ENCODE data around the gene IFT80. TPM values are rescaled to one million over a fixed set of nuclear protein-coding genes. Genes with fewer than 3 reads are reported as not detected.

IFT80 gene
- total RNA-seq, 3 donors from 2014 or later = 13.2 to 18.3 (median 16.2) TPM

DNA sequence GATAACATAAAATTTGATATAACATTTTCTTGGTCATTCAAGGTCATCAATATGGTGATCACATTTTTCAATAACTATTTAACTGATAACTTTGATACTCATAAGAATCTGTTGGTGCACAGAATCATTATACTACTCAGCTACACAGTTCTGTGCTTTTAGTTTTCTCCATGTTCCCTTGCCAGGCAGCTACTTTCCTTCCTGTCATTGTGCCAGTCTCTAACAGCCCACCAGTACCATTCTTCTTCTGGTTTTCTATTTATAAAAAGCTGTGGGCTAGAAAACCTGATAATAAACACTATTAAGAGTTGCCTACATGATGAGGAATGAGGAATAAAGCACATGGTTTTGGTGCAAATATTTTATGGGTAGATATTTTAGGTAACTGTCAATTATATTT is 96.2 kb downstream of the IFT80 start:
- no peak overlapping the region for H3K4me3 ChIP-seq
- ATAC-seq = no peak
- intact Hi-C loops (cut with DNase I, micrococcal nuclease) = no loop called here

DNA sequence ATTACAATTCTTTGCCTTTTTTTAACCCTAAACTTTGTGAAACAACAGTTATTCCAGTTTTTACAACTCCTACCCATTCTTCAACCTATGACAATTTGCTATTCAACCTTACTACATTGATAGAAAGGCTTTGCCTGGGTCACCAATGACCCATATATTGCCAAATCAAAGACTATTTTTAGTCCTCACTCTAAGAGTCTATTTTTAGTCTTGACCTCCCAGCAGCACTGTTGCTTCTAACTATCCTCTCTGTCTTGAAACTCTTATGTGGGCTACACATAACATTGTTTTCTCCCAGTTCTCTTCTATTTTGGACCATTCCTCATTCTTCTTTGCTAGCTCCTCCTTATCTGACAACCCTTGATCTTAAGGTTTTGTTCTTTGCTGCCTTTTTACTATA is 102.4 kb downstream of the IFT80 start:
- no peak overlapping the region for H3K4me3 ChIP-seq
- no peaks in the 10 kb centered on the region for H3K4me1 ChIP-seq (ENCODE audit: low read depth)
- H3K36me3 ChIP-seq (ENCODE audit: low read depth) = no peaks in the 10 kb centered on the region
- ATAC-seq (no peak), DNase-seq (no peak)
- TF ChIP-seq, protein P1, sequence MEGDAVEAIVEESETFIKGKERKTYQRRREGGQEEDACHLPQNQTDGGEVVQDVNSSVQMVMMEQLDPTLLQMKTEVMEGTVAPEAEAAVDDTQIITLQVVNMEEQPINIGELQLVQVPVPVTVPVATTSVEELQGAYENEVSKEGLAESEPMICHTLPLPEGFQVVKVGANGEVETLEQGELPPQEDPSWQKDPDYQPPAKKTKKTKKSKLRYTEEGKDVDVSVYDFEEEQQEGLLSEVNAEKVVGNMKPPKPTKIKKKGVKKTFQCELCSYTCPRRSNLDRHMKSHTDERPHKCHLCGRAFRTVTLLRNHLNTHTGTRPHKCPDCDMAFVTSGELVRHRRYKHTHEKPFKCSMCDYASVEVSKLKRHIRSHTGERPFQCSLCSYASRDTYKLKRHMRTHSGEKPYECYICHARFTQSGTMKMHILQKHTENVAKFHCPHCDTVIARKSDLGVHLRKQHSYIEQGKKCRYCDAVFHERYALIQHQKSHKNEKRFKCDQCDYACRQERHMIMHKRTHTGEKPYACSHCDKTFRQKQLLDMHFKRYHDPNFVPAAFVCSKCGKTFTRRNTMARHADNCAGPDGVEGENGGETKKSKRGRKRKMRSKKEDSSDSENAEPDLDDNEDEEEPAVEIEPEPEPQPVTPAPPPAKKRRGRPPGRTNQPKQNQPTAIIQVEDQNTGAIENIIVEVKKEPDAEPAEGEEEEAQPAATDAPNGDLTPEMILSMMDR (IDR thresholded peaks at IDR 0.05) = no peak
- H3K9me3 ChIP-seq = no peaks in the 10 kb centered on the region
- intact Hi-C loops (cut with DNase I, micrococcal nuclease) = no loop called here

More for the DNA sequence above, 96.2 kb downstream of the IFT80 start:
- no peaks in the 10 kb centered on the region for H3K36me3 ChIP-seq (ENCODE audit: low read depth)
- H3K4me1 ChIP-seq (ENCODE audit: low read depth) = no peaks in the 10 kb centered on the region
- H3K9me3 ChIP-seq = no peaks in the 10 kb centered on the region
- no peak for DNase-seq
- TF ChIP-seq, protein P1 (IDR thresholded peaks at IDR 0.05) = no peak

DNA sequence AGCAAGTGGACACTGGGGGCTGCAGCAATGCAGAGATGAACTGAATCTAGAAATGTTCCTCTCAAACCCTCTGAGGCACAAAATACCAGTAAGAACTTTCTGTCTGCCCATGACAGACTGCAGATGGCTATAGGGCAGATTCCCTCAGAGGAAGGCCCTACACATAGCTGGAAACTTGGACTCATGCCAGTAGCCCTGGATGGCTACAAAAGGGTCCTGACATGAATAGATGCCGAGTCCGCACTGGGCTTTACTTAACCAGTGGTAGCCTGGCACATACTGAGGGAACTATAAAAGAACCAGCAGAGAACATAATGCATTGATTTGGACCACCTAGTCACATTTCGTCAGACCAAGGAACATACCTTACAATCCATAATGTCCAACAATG is 107.1 kb downstream of the IFT80 start:
- no peaks in the 10 kb centered on the region for H3K4me1 ChIP-seq (ENCODE audit: low read depth)
- intact Hi-C loops (cut with DNase I, micrococcal nuclease) = no loop called here
- no peak overlapping the region for H3K4me3 ChIP-seq
- TF ChIP-seq, protein P1 (IDR thresholded peaks at IDR 0.05) = no peak
- no peaks in the 10 kb centered on the region for H3K36me3 ChIP-seq (ENCODE audit: low read depth)
- ATAC-seq = no peak
- DNase-seq = no peak
- no peaks in the 10 kb centered on the region for H3K9me3 ChIP-seq

DNA sequence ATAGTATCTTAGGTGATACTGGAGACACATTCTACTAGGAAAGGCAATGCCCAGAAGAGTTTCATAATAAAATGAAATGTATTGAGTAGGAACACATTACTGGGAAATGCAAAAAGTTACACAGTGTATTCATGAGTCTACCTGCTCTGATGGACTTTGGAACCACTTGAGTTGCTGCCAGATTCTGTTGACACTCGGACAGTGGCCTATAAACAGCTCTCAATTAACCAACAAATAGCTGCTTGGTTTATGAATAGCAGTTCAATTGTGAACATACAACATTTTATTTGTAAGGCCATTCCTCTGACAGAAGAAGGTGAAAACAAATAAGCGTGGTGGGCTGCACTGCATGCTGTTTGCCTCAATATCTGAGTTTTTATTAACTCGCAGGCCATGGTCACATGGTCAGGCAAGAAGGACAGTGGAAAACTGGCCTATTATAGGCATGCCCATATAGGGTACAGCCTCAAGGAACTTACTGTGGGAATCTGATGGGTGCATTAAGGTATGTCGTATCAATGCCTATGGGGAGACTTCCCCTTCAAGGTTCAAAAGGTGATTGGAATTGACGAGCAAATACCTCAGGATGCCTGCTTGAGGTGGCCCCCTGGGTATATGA is 107.6 kb downstream of the IFT80 start:
- H3K4me3 ChIP-seq = no peak overlapping the region
- H3K36me3 ChIP-seq (ENCODE audit: low read depth) = no peaks in the 10 kb centered on the region
- intact Hi-C loops (cut with DNase I, micrococcal nuclease) = no loop called here
- peak; percentile 83 for ATAC-seq
- TF ChIP-seq, protein P1 (IDR thresholded peaks at IDR 0.05) = no peak
- no peaks in the 10 kb centered on the region for H3K9me3 ChIP-seq
- DNase-seq = peak in 1 of 3 donors; percentile 82
- H3K4me1 ChIP-seq (ENCODE audit: low read depth) = no peaks in the 10 kb centered on the region

DNA sequence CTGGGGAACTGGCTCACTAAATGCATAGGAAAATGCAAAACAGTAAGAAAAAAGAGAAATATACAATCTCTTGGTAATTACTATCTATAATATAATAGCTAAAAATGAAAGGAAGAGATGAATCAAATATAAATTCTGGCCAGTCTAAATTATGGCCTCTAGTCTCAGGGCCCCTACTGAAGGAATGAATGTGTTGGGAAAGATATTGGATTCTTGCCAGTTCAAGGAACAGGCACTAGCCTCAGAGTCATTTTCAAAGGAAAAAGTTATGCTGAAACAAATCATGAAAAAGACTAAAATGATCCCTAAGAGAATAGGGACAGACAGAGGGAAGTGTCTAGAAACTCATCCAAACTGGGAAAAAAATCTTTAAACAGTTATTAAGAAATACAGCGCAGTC is 111.4 kb downstream of the IFT80 start:
- Histone ChIP-seq H3K4me1 (ENCODE audit: low read depth) (no peaks in the 10 kb centered on the region), H3K4me3 (no peak overlapping the region), H3K9me3 (no peaks in the 10 kb centered on the region), H3K36me3 (ENCODE audit: low read depth) (no peaks in the 10 kb centered on the region)
- no peak for DNase-seq
- ATAC-seq = no peak
- TF ChIP-seq, protein P1 (IDR thresholded peaks at IDR 0.05) = no peak
- intact Hi-C loops (cut with DNase I, micrococcal nuclease) = no loop called here

DNA sequence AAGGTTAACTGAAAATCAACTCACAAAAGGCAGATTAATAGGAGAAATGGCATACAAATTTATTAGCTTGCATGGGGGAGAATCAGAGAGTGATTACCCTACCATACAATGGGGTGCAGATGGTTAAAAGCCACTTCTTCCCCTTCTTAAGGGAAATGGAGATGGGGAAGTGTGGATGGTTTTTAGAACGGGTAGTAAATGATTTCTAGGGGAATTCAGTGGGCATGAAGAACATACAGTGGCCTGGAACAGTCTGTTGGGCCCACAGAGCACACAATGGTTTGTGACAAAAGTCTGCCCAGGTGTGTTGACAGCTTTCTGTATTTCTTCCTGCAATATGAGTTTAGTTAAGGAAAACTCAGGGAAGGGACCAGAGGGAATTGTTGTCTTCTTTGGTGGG is 112.8 kb downstream of the IFT80 start:
- TF ChIP-seq, protein P1 (IDR thresholded peaks at IDR 0.05) = no peak
- H3K4me1 ChIP-seq (ENCODE audit: low read depth) = no peaks in the 10 kb centered on the region
- ATAC-seq = no peak
- no peaks in the 10 kb centered on the region for H3K9me3 ChIP-seq
- DNase-seq = no peak
- H3K4me3 ChIP-seq = no peak overlapping the region
- no peaks in the 10 kb centered on the region for H3K36me3 ChIP-seq (ENCODE audit: low read depth)
- intact Hi-C loops (cut with DNase I, micrococcal nuclease) = no loop called here

Measured in mucosa of descending colon (tissue), 3 donors.